GM12872 (cell line): ENCODE data around the gene CTNNA2.

Source experiments
- TF ChIP-seq, protein P1 (sequence below): IDR thresholded peaks from 3 replicates; pipeline ENCODE4 v1.5.1; 2011; ENCODE audit warnings: low read depth, mild to moderate bottlenecking, low read length, moderate library complexity; ENCODE audit not compliant: insufficient read depth

The CTNNA2 gene

DNA sequence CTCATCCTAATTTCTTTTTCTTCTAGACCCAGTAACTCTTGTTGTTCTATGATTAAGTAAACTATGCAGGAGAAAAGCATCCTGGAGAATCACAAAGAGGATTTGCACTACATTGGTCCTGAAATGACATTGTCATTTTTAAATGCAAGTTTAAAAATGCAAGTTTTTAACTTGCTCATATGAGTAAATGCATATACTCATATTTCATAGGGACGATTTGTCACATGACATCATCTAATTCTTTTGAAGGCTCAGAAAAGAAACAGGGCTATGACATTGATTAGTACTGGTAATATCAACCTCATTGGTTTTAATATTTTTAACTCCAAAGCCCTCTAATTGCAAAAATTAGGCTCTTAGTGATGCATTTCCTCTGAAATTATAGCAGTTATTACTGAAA, 467.3 kb downstream of the CTNNA2 start:
- TF ChIP-seq, protein P1, sequence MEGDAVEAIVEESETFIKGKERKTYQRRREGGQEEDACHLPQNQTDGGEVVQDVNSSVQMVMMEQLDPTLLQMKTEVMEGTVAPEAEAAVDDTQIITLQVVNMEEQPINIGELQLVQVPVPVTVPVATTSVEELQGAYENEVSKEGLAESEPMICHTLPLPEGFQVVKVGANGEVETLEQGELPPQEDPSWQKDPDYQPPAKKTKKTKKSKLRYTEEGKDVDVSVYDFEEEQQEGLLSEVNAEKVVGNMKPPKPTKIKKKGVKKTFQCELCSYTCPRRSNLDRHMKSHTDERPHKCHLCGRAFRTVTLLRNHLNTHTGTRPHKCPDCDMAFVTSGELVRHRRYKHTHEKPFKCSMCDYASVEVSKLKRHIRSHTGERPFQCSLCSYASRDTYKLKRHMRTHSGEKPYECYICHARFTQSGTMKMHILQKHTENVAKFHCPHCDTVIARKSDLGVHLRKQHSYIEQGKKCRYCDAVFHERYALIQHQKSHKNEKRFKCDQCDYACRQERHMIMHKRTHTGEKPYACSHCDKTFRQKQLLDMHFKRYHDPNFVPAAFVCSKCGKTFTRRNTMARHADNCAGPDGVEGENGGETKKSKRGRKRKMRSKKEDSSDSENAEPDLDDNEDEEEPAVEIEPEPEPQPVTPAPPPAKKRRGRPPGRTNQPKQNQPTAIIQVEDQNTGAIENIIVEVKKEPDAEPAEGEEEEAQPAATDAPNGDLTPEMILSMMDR, result no peak

DNA sequence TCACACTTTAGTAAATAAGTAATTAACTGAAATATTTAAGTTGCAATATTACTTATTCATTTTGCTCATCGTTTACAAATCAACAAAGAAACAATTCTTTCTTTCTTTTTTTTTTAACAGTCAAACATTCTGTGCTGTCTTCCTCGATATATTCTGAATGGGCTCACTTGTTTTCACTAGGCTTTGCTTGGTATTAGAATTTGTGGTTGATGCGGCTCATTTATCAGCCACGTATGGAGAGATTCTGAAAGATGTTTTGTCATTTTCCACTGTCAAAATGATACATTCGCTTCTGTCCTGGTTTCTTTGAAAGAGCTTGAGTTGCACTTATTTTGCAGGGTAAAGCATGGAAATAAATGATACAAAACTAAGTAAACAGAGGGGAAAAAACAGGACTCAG, 468.0 kb downstream of the CTNNA2 start:
- TF ChIP-seq, protein P1, result no peak

DNA sequence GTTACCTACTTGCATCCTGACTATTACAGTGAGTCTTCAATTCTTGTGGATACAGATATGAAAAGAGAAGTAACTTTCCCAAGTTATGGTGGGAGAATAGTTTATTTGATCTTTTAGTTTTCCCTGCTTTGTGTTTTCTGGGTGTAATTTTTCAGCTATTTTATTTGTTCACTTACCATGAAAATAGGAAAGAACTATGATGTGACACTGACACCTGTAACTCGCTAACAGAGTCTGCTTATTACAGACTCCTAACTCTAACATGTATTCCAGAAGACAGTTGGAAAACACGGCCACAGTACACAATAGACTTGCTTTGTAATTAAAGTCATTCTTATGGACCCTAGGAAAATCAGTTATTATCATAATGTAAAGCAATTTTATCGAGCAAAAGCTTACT, 468.5 kb downstream of the CTNNA2 start:
- TF ChIP-seq, protein P1, result no peak

DNA sequence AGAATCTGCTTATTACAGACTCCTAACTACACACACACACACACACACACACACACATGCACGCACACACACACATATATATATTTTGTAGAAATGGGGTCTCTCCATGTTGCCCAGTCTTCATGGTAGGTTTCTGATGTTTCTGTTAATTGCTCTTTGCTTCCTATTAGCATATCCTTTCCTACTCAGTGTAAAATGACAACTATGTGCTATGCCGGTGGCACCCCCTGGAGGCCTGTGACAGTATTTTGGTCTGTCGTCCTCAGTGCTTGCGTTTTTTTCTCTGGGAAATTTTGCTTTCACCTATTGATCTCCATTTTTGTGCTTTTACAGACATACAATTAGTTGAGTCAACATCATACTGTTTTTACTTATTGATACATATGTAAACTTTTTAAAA, 469.6 kb downstream of the CTNNA2 start:
- TF ChIP-seq, protein P1, result peak; percentile 51

DNA sequence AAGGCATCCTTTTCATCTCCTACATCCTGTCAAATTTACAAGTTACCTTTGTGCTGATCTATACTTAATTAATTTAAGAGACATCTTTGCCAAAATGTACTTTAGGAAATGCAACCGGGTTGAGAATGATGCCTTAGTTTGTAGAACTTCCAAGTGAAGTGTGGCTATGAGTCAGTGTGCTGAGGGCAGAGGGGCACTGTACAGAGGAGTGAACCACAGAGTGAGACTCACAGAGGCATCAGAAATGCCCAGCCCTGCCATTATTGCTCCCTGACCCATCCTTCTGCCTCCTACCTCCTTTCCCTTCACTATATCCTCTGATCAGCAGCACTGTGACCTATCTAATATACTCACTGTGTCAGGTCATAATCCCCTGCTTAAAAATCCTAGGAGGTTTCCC, 471.6 kb downstream of the CTNNA2 start:
- TF ChIP-seq, protein P1, result no peak

DNA sequence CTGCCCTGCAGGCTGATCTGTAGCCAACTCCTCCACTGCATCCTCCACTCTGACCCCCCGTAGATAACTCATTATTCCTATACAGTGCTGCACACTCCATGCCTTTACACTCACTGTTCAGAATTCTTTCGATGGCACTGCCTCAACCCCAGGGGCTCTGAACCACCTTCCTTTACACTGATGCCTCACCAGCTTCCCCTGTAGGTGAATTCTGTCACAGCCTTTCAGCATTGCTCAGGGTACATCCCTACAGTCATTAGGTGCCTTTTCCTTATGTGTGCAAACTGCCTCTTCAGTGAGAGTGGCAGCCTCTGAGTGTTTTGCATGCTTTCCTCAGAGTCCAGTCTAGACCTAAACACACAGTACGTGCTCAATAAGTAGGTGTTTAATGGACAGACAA, 472.3 kb downstream of the CTNNA2 start:
- TF ChIP-seq, protein P1, result no peak

DNA sequence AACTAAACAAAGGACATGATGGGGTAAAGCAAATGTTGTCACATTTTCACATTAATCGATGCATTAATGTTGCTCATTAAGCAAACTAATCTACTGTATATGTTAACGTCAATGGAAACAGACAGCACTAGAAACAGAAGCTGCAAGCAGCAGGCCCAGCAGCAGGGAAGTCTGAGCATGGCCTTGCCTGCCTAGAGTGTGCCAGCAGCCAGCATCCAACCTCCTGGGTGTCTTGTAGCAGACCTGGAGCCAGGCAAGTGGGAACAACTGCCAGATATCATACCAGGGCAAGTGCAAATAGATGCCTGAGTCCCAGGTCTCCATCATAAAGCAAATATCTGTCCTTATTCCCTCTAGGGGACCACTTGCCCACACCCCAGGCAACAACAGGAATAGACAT, 472.7 kb downstream of the CTNNA2 start:
- TF ChIP-seq, protein P1, result no peak

DNA sequence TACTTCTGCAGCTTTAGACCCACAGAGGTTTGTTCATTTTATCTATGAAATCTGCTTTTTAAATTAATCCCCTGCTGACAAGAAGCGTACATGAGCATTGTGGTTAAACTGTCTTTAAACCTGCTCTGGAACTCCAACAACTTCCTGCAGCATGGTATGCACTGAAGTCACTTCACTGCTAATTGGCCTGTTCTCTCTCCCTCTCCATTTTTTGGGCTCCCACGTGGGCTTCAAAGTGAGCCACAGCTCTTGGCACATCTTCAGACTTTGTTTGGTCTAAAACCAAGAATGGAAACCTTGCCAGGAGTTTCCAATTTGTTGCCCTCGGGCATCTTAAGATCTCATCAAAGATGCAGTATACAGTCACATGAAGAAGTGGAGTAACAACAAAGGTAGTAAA, 480.3 kb downstream of the CTNNA2 start:
- TF ChIP-seq, protein P1, result no peak
